Measurements from ENCODE around the gene TRIM2.

The TRIM2 gene

DNA sequence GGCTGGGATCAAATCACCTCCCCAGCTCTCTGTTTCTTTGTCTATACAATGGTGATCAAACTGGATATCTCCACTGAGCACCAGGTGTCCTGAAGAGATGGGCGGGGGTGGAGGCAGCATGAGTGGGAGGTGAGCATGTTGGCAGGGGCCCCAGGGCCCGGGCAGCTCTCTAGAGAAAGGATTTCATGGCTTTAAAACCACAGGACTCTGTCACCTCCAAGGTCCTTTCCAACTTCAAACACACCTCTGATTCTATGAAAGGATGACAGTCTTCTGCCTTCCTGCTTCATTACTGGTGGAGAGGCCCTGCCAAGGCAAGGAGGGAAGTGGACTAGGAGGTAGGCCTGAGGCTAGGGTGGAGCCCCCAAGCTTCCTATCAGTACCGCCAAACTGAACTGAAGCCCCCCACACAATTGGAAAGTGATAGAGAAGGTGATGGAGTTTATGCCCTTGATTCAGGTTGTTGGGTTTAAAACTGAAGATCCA is 38.6 kb downstream of the TRIM2 start:
- no peak for DNase-seq (ENCODE audit: extremely low read depth, insufficient read length)
- TF ChIP-seq, protein P1, sequence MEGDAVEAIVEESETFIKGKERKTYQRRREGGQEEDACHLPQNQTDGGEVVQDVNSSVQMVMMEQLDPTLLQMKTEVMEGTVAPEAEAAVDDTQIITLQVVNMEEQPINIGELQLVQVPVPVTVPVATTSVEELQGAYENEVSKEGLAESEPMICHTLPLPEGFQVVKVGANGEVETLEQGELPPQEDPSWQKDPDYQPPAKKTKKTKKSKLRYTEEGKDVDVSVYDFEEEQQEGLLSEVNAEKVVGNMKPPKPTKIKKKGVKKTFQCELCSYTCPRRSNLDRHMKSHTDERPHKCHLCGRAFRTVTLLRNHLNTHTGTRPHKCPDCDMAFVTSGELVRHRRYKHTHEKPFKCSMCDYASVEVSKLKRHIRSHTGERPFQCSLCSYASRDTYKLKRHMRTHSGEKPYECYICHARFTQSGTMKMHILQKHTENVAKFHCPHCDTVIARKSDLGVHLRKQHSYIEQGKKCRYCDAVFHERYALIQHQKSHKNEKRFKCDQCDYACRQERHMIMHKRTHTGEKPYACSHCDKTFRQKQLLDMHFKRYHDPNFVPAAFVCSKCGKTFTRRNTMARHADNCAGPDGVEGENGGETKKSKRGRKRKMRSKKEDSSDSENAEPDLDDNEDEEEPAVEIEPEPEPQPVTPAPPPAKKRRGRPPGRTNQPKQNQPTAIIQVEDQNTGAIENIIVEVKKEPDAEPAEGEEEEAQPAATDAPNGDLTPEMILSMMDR (IDR thresholded peaks at IDR 0.05; ENCODE audit: insufficient read depth, low read length, poor library complexity, severe bottlenecking): no peak
- Histone ChIP-seq H3K4me3 (replicated peaks; ENCODE audit: low read depth, low read length) (no peak overlapping the region), H3K36me3 (ENCODE audit: control insufficient read depth, insufficient read depth, low read length) (no peaks in the 10 kb centered on the region), H3K27me3 (replicated peaks; ENCODE audit: control insufficient read depth, insufficient read depth, low read length) (no peaks in the 10 kb centered on the region)

DNA sequence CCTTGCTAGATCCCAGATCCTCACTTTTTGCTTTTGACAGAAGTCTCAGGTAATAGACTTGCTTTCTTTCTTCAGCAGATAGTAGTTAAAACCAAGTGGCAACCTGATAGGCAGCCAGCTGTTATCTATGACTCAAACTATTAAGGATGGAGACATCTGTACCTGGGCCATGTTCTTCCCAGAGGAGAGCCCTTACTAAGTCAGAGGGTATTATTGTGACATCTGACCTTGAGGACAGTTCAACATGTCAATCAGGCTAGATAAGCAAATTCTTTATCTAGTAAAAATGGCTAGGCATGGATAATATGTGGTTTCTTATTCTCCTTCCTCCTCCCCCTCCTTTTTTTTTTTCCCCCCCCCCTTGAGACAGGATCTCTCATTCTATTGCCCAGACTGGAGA is 39.2 kb downstream of the TRIM2 start:
- Histone ChIP-seq H3K4me3 (replicated peaks; ENCODE audit: low read depth, low read length) (no peak overlapping the region), H3K27me3 (replicated peaks; ENCODE audit: control insufficient read depth, insufficient read depth, low read length) (no peaks in the 10 kb centered on the region), H3K36me3 (ENCODE audit: control insufficient read depth, insufficient read depth, low read length) (no peaks in the 10 kb centered on the region)
- DNase-seq (ENCODE audit: extremely low read depth, insufficient read length): no peak
- TF ChIP-seq, protein P1 (IDR thresholded peaks at IDR 0.05; ENCODE audit: insufficient read depth, low read length, poor library complexity, severe bottlenecking): no peak

DNA sequence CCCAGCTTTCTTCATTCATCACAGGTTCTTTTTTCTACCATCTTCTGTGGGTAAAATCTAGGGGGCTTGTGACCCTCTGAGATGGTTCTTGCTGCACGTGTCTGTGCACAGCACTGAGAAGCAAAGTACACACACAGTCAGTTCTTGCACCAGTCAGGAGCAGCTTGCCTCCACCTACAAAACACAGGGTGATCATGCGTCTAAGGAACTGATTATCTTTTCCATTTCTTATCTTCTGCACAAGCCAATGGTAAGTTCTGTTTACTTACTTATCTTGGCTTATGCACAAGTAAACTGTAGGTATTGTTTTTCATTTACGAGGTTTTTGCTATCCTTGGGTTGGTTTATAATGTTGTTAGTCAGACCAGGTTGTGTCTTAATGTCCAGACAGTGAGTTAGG is 40.7 kb downstream of the TRIM2 start:
- H3K4me3 ChIP-seq (replicated peaks; ENCODE audit: low read depth, low read length): no peak overlapping the region
- TF ChIP-seq, protein P1 (IDR thresholded peaks at IDR 0.05; ENCODE audit: insufficient read depth, low read length, poor library complexity, severe bottlenecking): no peak
- DNase-seq (ENCODE audit: extremely low read depth, insufficient read length): no peak
- H3K27me3 ChIP-seq (replicated peaks; ENCODE audit: control insufficient read depth, insufficient read depth, low read length): no peaks in the 10 kb centered on the region
- H3K36me3 ChIP-seq (ENCODE audit: control insufficient read depth, insufficient read depth, low read length): no peaks in the 10 kb centered on the region

DNA sequence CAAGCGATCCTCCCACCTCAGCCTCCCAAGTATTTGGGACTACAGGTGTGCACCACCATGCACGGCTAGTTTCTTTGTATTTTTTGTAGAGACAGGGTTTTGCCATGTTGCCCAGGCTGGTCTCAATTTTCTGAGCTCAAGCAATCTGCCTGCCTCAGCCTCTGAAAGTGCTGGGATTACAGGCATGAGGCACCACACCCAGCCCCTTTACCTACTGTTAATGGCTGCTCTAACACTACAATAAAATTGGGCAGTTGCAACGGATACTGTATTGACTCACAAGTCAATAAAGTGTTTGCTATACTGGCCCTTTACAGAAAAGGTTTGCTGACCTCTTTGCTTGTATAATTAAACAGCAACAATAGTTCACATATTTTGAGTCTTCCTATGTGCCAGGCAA is 41.5 kb downstream of the TRIM2 start:
- no peak for DNase-seq (ENCODE audit: extremely low read depth, insufficient read length)
- TF ChIP-seq, protein P1 (IDR thresholded peaks at IDR 0.05; ENCODE audit: insufficient read depth, low read length, poor library complexity, severe bottlenecking): no peak
- no peaks in the 10 kb centered on the region for H3K36me3 ChIP-seq (ENCODE audit: control insufficient read depth, insufficient read depth, low read length)

DNA sequence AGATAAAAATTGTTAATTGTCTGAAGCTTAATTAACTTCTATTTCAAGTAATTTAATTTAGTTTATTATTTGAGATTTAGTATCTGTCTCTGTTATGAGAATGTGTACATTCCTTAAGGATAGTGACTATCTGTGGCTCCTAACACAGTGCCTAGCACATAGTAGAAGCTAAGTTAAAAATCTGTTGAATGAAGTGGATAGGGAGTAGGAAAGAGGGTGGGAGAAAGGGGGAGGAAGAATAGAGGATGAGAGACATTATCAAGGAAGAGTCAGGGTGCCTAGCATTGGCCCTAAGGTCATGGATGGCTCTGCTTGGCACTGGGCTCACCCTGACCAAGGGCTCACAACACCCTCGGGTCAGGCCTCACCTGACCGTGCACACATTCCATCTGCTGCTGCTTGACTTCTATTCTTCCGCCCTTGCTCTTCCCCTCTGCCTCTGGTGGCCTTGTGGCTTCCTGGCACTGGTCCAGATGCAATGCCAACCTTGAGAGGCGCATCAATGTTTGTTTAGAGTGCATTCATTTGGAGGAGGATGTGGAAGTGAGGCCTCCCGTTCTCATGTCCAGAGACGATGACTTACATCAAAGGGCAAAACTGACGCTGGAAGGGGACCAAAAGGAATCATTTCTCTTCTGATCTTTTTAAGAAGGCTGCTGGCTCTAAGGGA is 42.3 kb downstream of the TRIM2 start:
- Histone ChIP-seq H3K36me3 (ENCODE audit: control insufficient read depth, insufficient read depth, low read length) (no peaks in the 10 kb centered on the region), H3K27me3 (replicated peaks; ENCODE audit: control insufficient read depth, insufficient read depth, low read length) (no peaks in the 10 kb centered on the region), H3K4me3 (replicated peaks; ENCODE audit: low read depth, low read length) (no peak overlapping the region)
- TF ChIP-seq, protein P1 (IDR thresholded peaks at IDR 0.05; ENCODE audit: insufficient read depth, low read length, poor library complexity, severe bottlenecking): no peak
- DNase-seq (ENCODE audit: extremely low read depth, insufficient read length): no peak

More for the DNA sequence above, 41.5 kb downstream of the TRIM2 start:
- H3K4me3 ChIP-seq (replicated peaks; ENCODE audit: low read depth, low read length): no peak overlapping the region
- H3K27me3 ChIP-seq (replicated peaks; ENCODE audit: control insufficient read depth, insufficient read depth, low read length): no peaks in the 10 kb centered on the region

DNA sequence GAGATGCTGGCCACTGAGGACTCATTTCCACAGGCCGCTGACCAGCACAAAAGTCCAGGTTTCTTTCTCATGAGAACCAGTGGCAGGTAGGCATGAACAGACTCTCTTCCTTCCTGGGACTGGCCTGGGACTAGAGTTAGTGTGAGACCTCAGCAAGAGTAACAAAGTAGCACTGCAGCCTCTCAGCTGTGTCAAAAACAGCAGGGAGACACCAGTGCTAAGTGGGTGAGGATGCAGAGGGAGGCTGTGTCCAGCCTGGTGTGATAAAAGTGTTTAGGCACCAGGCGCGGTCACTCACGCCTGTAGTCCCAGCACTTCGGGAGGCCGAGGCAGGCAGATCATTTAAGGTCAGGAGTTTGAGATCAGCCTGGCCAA is 42.9 kb downstream of the TRIM2 start:
- TF ChIP-seq, protein P1 (IDR thresholded peaks at IDR 0.05; ENCODE audit: insufficient read depth, low read length, poor library complexity, severe bottlenecking): no peak
- no peak overlapping the region for H3K4me3 ChIP-seq (replicated peaks; ENCODE audit: low read depth, low read length)
- H3K36me3 ChIP-seq (ENCODE audit: control insufficient read depth, insufficient read depth, low read length): no peaks in the 10 kb centered on the region
- H3K27me3 ChIP-seq (replicated peaks; ENCODE audit: control insufficient read depth, insufficient read depth, low read length): no peaks in the 10 kb centered on the region
- no peak for DNase-seq (ENCODE audit: extremely low read depth, insufficient read length)
